ENCODE data around the gene UACA. TPM values are rescaled to one million over a fixed set of nuclear protein-coding genes. Genes with fewer than 3 reads are reported as not detected.

Gene UACA
- total RNA-seq, 3 donors from 2014 or later (not counting 1 experiment from before 2014, with no cell fraction given) = 1.1 to 3.1 (median 2.1) TPM

GRCh38 chr15:70778258-70779076 is 15.1 kb upstream of the UACA start:
- Histone ChIP-seq H3K4me3 (ENCODE audit: low read length) (no peak overlapping the region), H3K36me3 (ENCODE audit: control insufficient read depth, insufficient read depth, low read length) (no peaks in the 10 kb centered on the region), H3K27ac (ENCODE audit: low read length) (no peak overlapping the region), H3K4me1 (ENCODE audit: control insufficient read depth, insufficient read depth, low read length) (no peaks in the 10 kb centered on the region), H3K27me3 (ENCODE audit: control insufficient read depth, insufficient read depth, low read length) (no peaks in the 10 kb centered on the region), H3K9me3 (ENCODE audit: control insufficient read depth, insufficient read depth, low read length) (no peaks in the 10 kb centered on the region)
- H3K4me3 Mint-ChIP-seq = no peak overlapping the region
- DNase-seq (no peak), ATAC-seq (no peak)
- WGBS (ENCODE audit: insufficient coverage) = 87% methylated on average over 3 of the region's 3 CpGs
- H3K27ac Mint-ChIP-seq = no peak overlapping the region
- intact Hi-C loops (cut with micrococcal nuclease) = no loop called here
- peaks cover 16 to 22% of the 10 kb centered on the region in 2 donors for H3K27me3 Mint-ChIP-seq (ENCODE audit: low read depth in 2 of 2)
- no peaks in the 10 kb centered on the region for H3K4me1 Mint-ChIP-seq
- H3K36me3 Mint-ChIP-seq = no peaks in the 10 kb centered on the region
- H3K9me3 Mint-ChIP-seq = no peaks in the 10 kb centered on the region
- no peak for TF ChIP-seq CTCF (IDR thresholded peaks at IDR 0.05)

DNA sequence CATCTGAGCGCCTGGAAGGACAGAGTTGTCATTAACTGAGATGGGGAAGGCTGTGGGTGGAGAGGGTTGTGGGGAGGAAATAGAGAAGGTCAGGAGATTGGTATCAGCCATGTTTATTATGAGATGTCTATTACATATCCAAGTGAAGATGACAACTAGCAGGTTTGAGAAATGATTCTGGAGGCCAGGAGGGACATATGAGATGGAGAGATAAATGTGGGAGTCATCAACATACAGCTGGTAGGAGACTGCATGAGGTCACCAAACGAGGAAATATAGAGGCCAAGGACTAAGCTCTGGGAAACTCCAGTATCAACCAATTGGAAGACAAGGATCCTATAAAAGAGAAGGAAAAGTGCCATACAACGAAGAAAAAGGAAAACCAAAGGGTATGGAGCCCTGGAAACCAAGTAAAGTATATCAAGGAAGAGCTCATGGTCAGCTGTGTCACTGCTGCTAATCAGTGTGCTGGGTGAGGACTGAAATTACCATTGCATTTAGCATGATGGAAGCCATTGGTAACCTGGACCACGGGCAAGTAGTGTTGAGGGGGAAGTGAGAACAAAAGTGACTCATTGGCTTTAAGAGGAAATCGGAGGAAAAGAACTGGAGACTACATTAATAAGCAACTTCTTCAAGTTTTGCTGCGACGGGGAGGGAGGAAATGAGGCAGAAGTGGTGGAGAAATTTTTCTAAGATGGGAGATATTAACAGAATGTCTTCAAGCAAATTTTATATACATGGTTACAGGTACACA is 14.0 kb upstream of the UACA start:
- H3K27ac ChIP-seq (ENCODE audit: low read length) = no peak overlapping the region
- no peak overlapping the region for H3K27ac Mint-ChIP-seq
- H3K27me3 ChIP-seq (ENCODE audit: control insufficient read depth, insufficient read depth, low read length) = no peaks in the 10 kb centered on the region
- WGBS (ENCODE audit: insufficient coverage) = 77% methylated on average over 6 of the region's 7 CpGs
- no peak for DNase-seq
- no peak for TF ChIP-seq CTCF (IDR thresholded peaks at IDR 0.05)
- H3K4me3 ChIP-seq (ENCODE audit: low read length) = no peak overlapping the region
- intact Hi-C loops (cut with micrococcal nuclease) = no loop called here
- H3K36me3 ChIP-seq (ENCODE audit: control insufficient read depth, insufficient read depth, low read length) = no peaks in the 10 kb centered on the region
- no peaks in the 10 kb centered on the region for H3K4me1 Mint-ChIP-seq
- no peaks in the 10 kb centered on the region for H3K4me1 ChIP-seq (ENCODE audit: control insufficient read depth, insufficient read depth, low read length)
- no peak overlapping the region for H3K4me3 Mint-ChIP-seq
- H3K9me3 Mint-ChIP-seq = no peaks in the 10 kb centered on the region
- no peaks in the 10 kb centered on the region for H3K9me3 ChIP-seq (ENCODE audit: control insufficient read depth, insufficient read depth, low read length)
- no peaks in the 10 kb centered on the region for H3K36me3 Mint-ChIP-seq
- H3K27me3 Mint-ChIP-seq (ENCODE audit: low read depth in 2 of 2) = peaks cover 21 to 29% of the 10 kb centered on the region in 2 donors
- ATAC-seq = no peak

GRCh38 chr15:70775160-70775559 is 11.8 kb upstream of the UACA start:
- TF ChIP-seq CTCF (IDR thresholded peaks at IDR 0.05) = no peak

More at GRCh38 chr15:70775160-70775559, 11.8 kb upstream of the UACA start:
- Histone ChIP-seq H3K27me3 (ENCODE audit: control insufficient read depth, insufficient read depth, low read length) (no peaks in the 10 kb centered on the region), H3K27ac (ENCODE audit: low read length) (no peak overlapping the region), H3K36me3 (ENCODE audit: control insufficient read depth, insufficient read depth, low read length) (no peaks in the 10 kb centered on the region), H3K4me1 (ENCODE audit: control insufficient read depth, insufficient read depth, low read length) (no peaks in the 10 kb centered on the region), H3K4me3 (ENCODE audit: low read length) (no peak overlapping the region), H3K9me3 (ENCODE audit: control insufficient read depth, insufficient read depth, low read length) (no peaks in the 10 kb centered on the region)
- Mint-ChIP-seq H3K4me3 (no peak overlapping the region), H3K27ac (no peak overlapping the region), H3K27me3 (ENCODE audit: low read depth in 2 of 2) (peaks cover 14 to 21% of the 10 kb centered on the region in 2 donors), H3K4me1 (no peaks in the 10 kb centered on the region), H3K9me3 (no peaks in the 10 kb centered on the region), H3K36me3 (no peaks in the 10 kb centered on the region)
- ATAC-seq (no peak), DNase-seq (no peak)
- intact Hi-C loops (cut with micrococcal nuclease) = no loop called here
- no CpG with 5 or more reads among the region's 2 CpGs for WGBS (ENCODE audit: insufficient coverage)
